ENCODE measurements around the gene GGACT. TPM values are rescaled to one million over a fixed set of nuclear protein-coding genes. Genes with fewer than 3 reads are reported as not detected.

The GGACT gene
- total and polyA plus RNA-seq, 2 of the 8 experiments (the other 6 are each of a cell fraction or from before 2014, with no cell fraction given) = 1.1 to 1.5 TPM

DNA sequence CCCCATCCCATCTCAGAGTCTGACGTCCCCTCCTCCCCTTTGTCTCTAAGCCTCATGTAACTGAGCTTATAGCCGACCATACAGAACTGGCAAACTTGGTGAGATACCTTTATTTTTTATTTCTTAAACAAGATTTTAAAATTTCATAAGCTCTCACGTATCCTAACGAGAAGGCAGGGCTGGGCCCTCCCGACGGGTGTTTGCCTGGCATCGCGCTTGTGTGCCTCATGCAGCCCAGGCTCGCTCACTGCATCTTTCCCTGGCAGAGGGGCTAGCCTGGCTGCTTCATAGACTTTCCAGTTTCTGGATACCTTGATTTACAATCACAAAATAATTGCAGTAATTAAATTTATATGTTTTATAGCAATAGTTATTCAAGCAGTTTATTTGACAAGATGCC is 69.0 kb downstream of the GGACT start:
- peaks cover 0 to 15% (median 8%) of the 10 kb centered on the region in 4 experiments; a peak in 6 of 7 replicates for H3K4me1 ChIP-seq (replicated peaks in 1 of 4; ENCODE audit: control insufficient read depth in 3 of 4, insufficient read depth in 4 of 4, low read length in 3 of 4)
- peak overlapping the region; percentile 32; the same call in 1 of the 2 replicates for H2BK15ac ChIP-seq (ENCODE audit: low read length)
- H3K4me3 ChIP-seq (ENCODE audit: extremely low read depth in 1 of 4, insufficient read depth in 2 of 4, low read depth in 3 of 4, low read length in 4 of 4) = no peak overlapping the region
- no peak for TF ChIP-seq RNF2 (IDR thresholded peaks at IDR 0.05; ENCODE audit: borderline replicate concordance, low read depth, low read length, missing control alignments, poor library complexity, severe bottlenecking)
- TF ChIP-seq KDM1A (IDR thresholded peaks at IDR 0.05; ENCODE audit: borderline replicate concordance, low read length) = no peak
- no peak for TF ChIP-seq TCF12 (IDR thresholded peaks at IDR 0.05; ENCODE audit: low read depth, low read length)
- TF ChIP-seq MAFK (IDR thresholded peaks at IDR 0.05; ENCODE audit: low read depth, low read length) = no peak
- TF ChIP-seq EZH2 (IDR thresholded peaks at IDR 0.05; ENCODE audit: low read depth, low read length, severe bottlenecking) = no peak
- TF ChIP-seq RBBP5 (IDR thresholded peaks at IDR 0.05; ENCODE audit: borderline replicate concordance, low read depth, low read length) = no peak
- TF ChIP-seq, protein P1, sequence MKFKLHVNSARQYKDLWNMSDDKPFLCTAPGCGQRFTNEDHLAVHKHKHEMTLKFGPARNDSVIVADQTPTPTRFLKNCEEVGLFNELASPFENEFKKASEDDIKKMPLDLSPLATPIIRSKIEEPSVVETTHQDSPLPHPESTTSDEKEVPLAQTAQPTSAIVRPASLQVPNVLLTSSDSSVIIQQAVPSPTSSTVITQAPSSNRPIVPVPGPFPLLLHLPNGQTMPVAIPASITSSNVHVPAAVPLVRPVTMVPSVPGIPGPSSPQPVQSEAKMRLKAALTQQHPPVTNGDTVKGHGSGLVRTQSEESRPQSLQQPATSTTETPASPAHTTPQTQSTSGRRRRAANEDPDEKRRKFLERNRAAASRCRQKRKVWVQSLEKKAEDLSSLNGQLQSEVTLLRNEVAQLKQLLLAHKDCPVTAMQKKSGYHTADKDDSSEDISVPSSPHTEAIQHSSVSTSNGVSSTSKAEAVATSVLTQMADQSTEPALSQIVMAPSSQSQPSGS (IDR thresholded peaks at IDR 0.05; ENCODE audit: low read length) = no peak
- TF ChIP-seq, protein P2, sequence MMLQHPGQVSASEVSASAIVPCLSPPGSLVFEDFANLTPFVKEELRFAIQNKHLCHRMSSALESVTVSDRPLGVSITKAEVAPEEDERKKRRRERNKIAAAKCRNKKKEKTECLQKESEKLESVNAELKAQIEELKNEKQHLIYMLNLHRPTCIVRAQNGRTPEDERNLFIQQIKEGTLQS (IDR thresholded peaks at IDR 0.05; ENCODE audit: insufficient read depth, low read depth, low read length) = no peak
- H4K91ac ChIP-seq (replicated peaks; ENCODE audit: insufficient read length, low read length) = peak overlapping the region; percentile 76
- no peaks in the 10 kb centered on the region for H3K36me3 ChIP-seq (ENCODE audit: control insufficient read depth in 2 of 4, insufficient read depth in 4 of 4, low read length in 3 of 4)
- H3K79me1 ChIP-seq (ENCODE audit: low read depth, low read length) = no peaks in the 10 kb centered on the region
- H3K27ac ChIP-seq (ENCODE audit: low read depth, low read length) = no peak overlapping the region
- H3K18ac ChIP-seq (ENCODE audit: extremely low read depth, low read length) = 0 out of 2 replicates have a peak overlapping the region, but pooled peaks have one; percentile 7
- H4K8ac ChIP-seq (ENCODE audit: extremely low read depth, insufficient read depth, low read length) = no peak overlapping the region
- H2AK5ac ChIP-seq (ENCODE audit: low read depth, low read length) = peak overlapping the region; percentile 30; the same call in 1 of the 2 replicates
- CTCF ChIA-PET (ENCODE audit: partially characterized antibody) = interaction anchor here (1.9 kb wide), 1 partner anchor 9 kb away, joined by 7 read pairs; no protein-coding TSS in a partner anchor
- H3K4ac ChIP-seq (replicated peaks; ENCODE audit: insufficient read length, low read depth, low read length) = no peak overlapping the region
- DNase-seq (ENCODE audit: low read depth in 1 of 2, low spot score in 2 of 2) = no peak
- no peak overlapping the region for H3K56ac ChIP-seq (replicated peaks; ENCODE audit: insufficient read length, low read depth, low read length)
- H2AFZ ChIP-seq (ENCODE audit: low read length) = no peak overlapping the region
- peak overlapping the region; percentile 82; the same call in 1 of the 2 replicates for H2BK12ac ChIP-seq (ENCODE audit: low read depth, low read length)
- H3K23ac ChIP-seq (ENCODE audit: insufficient read length) = no peak overlapping the region
- POLR2A ChIA-PET (ENCODE audit: partially characterized antibody) = interaction anchor here (1.1 kb wide), 1 partner anchor 14 kb away, joined by 4 read pairs; no protein-coding TSS in a partner anchor
- H2BK20ac ChIP-seq (ENCODE audit: low read length) = no peak overlapping the region
- no peaks in the 10 kb centered on the region for H3K79me2 ChIP-seq (ENCODE audit: control insufficient read depth in 1 of 2, insufficient read depth in 2 of 2, low read length in 2 of 2)
- H4K20me1 ChIP-seq (replicated peaks in 1 of 2; ENCODE audit: control insufficient read depth in 1 of 2, insufficient read depth in 2 of 2, low read length in 2 of 2) = no peaks in the 10 kb centered on the region
- H2BK120ac ChIP-seq (replicated peaks; ENCODE audit: low read depth, low read length) = no peak overlapping the region
- no peaks in the 10 kb centered on the region for H3K9me3 ChIP-seq (ENCODE audit: insufficient read depth in 2 of 2, low read depth in 1 of 2, low read length in 1 of 2)
- FAIRE-seq = no peak
- WGBS, 2 experiments (ENCODE audit: extremely low coverage in 1 of 2, insufficient coverage in 1 of 2, insufficient read length in 1 of 2, insufficient replicate concordance in 2 of 2, low coverage in 1 of 2, low lambda C conversion rate in 2 of 2, missing lambda C conversion rate in 1 of 2) = 90% methylated on average over 9 of the region's 9 CpGs; no CpG with 5 or more reads in 1 of the 2 experiments
- no peaks in the 10 kb centered on the region for H3K27me3 ChIP-seq (replicated peaks in 1 of 4; ENCODE audit: control insufficient read depth in 3 of 4, extremely low read depth in 1 of 4, insufficient read depth in 3 of 4, low read length in 3 of 4)
- H2BK5ac ChIP-seq (ENCODE audit: low read depth, low read length) = no peak overlapping the region
- no peak overlapping the region for H3K4me2 ChIP-seq (ENCODE audit: insufficient read depth in 1 of 2, low read depth in 2 of 2, low read length in 2 of 2)
- no peaks in the 10 kb centered on the region for H3K23me2 ChIP-seq (ENCODE audit: low read depth, low read length)
- H3K9ac ChIP-seq (replicated peaks in 1 of 4; ENCODE audit: extremely low read depth in 1 of 4, low read depth in 3 of 4, low read length in 3 of 4) = no peak overlapping the region
- no peak overlapping the region for H3K14ac ChIP-seq (ENCODE audit: insufficient read length)
- H4K5ac ChIP-seq (ENCODE audit: insufficient read length, low read depth, low read length) = no peak overlapping the region

All from H1 (cell line).